PC-9 (cell line): ENCODE results near the gene PDE4D.

Experiments used
- CTCF ChIP-seq: fragments of 200-600 bp; sonication (generic); conservative IDR thresholded peaks from 2 replicates; pipeline ENCODE4 v1.6.1; 2017; ENCODE audit warnings: mixed run types, antibody characterized with exemption, mild to moderate bottlenecking, moderate library complexity
- EZH2 ChIP-seq: fragments of 200-600 bp; sonication (generic); IDR thresholded peaks from 2 replicates; pipeline ENCODE4 v1.8.0; 2017; ENCODE audit warnings: antibody characterized with exemption, low read depth

- no peak for TF ChIP-seq CTCF
- TF ChIP-seq EZH2: no peak
These were observed 626.5 kb downstream of the PDE4D start for GRCh38 chr5:59267033-59267432.
